ENCODE results near the gene ACYP2. TPM values are rescaled to one million over a fixed set of nuclear protein-coding genes. Genes with fewer than 3 reads are reported as not detected.
"Not testable (repeated sequence)": the region's sequence is repeated elsewhere in the genome, so short reads cannot be mapped to it uniquely, and the experiment has no call there.

ACYP2 gene
- total and polyA plus RNA-seq, 2 experiments from 2014 or later = 16.6 to 41.6 TPM

- H3K4me1 ChIP-seq (ENCODE audit: insufficient read depth) = peaks cover 6% of the 10 kb centered on the region
- H4K20me1 ChIP-seq (ENCODE audit: insufficient read depth) = no peaks in the 10 kb centered on the region
- DNase-seq = no peak
- no peaks in the 10 kb centered on the region for H3K9me2 ChIP-seq (ENCODE audit: insufficient read depth)
- 38 to 41% methylated on average over 3 of the region's 3 CpGs for WGBS, 2 experiments (ENCODE audit: low coverage in 1 of 2, low lambda C conversion rate in 2 of 2, missing lambda C conversion rate in 2 of 2)
- in situ Hi-C loops (cut with MboI) = loop anchor here (10.0 to 25.0 kb wide), 2 partner anchors 590 to 1072 kb away; no protein-coding TSS in a partner anchor
- TF ChIP-seq EZH2phosphoT487 (IDR thresholded peaks at IDR 0.05; ENCODE audit: insufficient read depth, low read depth) (no peak), EZH2 (IDR thresholded peaks at IDR 0.05; ENCODE audit: insufficient read depth, poor library complexity, severe bottlenecking) (no peak)
- no peaks in the 10 kb centered on the region for H3K36me3 ChIP-seq (ENCODE audit: low read depth)
- peaks cover 20% of the 10 kb centered on the region; the same call in 1 of the 2 replicates for H3K79me2 ChIP-seq (ENCODE audit: insufficient read depth)
- H3F3A ChIP-seq (ENCODE audit: insufficient read depth) = peaks cover 7% of the 10 kb centered on the region; the same call in 1 of the 2 replicates
- peak overlapping the region; percentile 96 for H2AFZ ChIP-seq
- H3K4me3 ChIP-seq = peak overlapping the region; percentile 89
- peak overlapping the region; percentile 99 for H3K9ac ChIP-seq
- no peaks in the 10 kb centered on the region for H3K27me3 ChIP-seq (replicated peaks; ENCODE audit: insufficient read depth)
- no peaks in the 10 kb centered on the region for H3K9me3 ChIP-seq (ENCODE audit: low read depth)
- H3K4me2 ChIP-seq (ENCODE audit: unreplicated experiment) = peak overlapping the region; percentile 87
- H3K27ac ChIP-seq = peak overlapping the region; percentile 99
Observed at GRCh38 chr2:54114936-54115283, 505 bp upstream of the ACYP2 start.

- DNase-seq; H4K20me1 ChIP-seq (ENCODE audit: insufficient read depth); H2AFZ ChIP-seq; H3K27me3 ChIP-seq (replicated peaks; ENCODE audit: insufficient read depth); H3K4me1 ChIP-seq (ENCODE audit: insufficient read depth); H3K9ac ChIP-seq; H3K36me3 ChIP-seq (ENCODE audit: low read depth); H3K9me3 ChIP-seq (ENCODE audit: low read depth); H3K9me2 ChIP-seq (ENCODE audit: insufficient read depth); H3K27ac ChIP-seq: not testable (repeated sequence)
- Histone ChIP-seq H3K4me2 (ENCODE audit: unreplicated experiment) (peak overlapping the region; percentile 87), H3K79me2 (ENCODE audit: insufficient read depth) (peaks cover 24% of the 10 kb centered on the region), H3K4me3 (peak overlapping the region; percentile 89), H3F3A (ENCODE audit: insufficient read depth) (peaks cover 11% of the 10 kb centered on the region)
- in situ Hi-C loops (cut with MboI) = loop anchor here (10.0 to 25.0 kb wide), 2 partner anchors 588 to 1071 kb away; no protein-coding TSS in a partner anchor
- WGBS, 2 experiments (ENCODE audit: low coverage in 1 of 2, low lambda C conversion rate in 2 of 2, missing lambda C conversion rate in 2 of 2) = 97 to 98% methylated on average over 10 of the region's 10 CpGs
Observed at GRCh38 chr2:54116598-54116997, 1.2 kb downstream of the ACYP2 start.

GRCh38 chr2:54120950-54121349 lies 5.5 kb downstream of the ACYP2 start:
- H3K9me2 ChIP-seq (ENCODE audit: insufficient read depth) = no peaks in the 10 kb centered on the region
- no peak overlapping the region for H2AFZ ChIP-seq
- no peaks in the 10 kb centered on the region for H3K27me3 ChIP-seq (replicated peaks; ENCODE audit: insufficient read depth)
- H3F3A ChIP-seq (ENCODE audit: insufficient read depth) = peaks cover 27% of the 10 kb centered on the region; the same call in 1 of the 2 replicates
- in situ Hi-C loops (cut with MboI) = loop anchor here (25.0 kb wide), 1 partner anchor 1066 kb away; no protein-coding TSS in a partner anchor
- H3K4me1 ChIP-seq (ENCODE audit: insufficient read depth) = peaks cover 22% of the 10 kb centered on the region
- no peaks in the 10 kb centered on the region for H3K9me3 ChIP-seq (ENCODE audit: low read depth)
- DNase-seq = no peak
- H3K27ac ChIP-seq = no peak overlapping the region
- no peaks in the 10 kb centered on the region for H3K36me3 ChIP-seq (ENCODE audit: low read depth)
- H3K4me2 ChIP-seq (ENCODE audit: unreplicated experiment) = no peak overlapping the region
- H3K79me2 ChIP-seq (ENCODE audit: insufficient read depth) = peaks cover 14% of the 10 kb centered on the region; the same call in 1 of the 2 replicates
- no peak overlapping the region for H3K4me3 ChIP-seq
- no peaks in the 10 kb centered on the region for H4K20me1 ChIP-seq (ENCODE audit: insufficient read depth)
- H3K9ac ChIP-seq = no peak overlapping the region
- no peak for TF ChIP-seq EZH2phosphoT487 (IDR thresholded peaks at IDR 0.05; ENCODE audit: insufficient read depth, low read depth)
- 96 to 98% methylated on average over 8 of the region's 8 CpGs for WGBS, 2 experiments (ENCODE audit: low coverage in 1 of 2, low lambda C conversion rate in 2 of 2, missing lambda C conversion rate in 2 of 2)

GRCh38 chr2:54122171-54122935 lies 6.9 kb downstream of the ACYP2 start:
- peak overlapping the region; percentile 84 for H3K4me2 ChIP-seq (ENCODE audit: unreplicated experiment)
- peaks cover 4% of the 10 kb centered on the region; the same call in 1 of the 2 replicates for H3K79me2 ChIP-seq (ENCODE audit: insufficient read depth)
- H3K4me3 ChIP-seq = peak overlapping the region; percentile 63
- H3K27me3 ChIP-seq (replicated peaks; ENCODE audit: insufficient read depth) = no peaks in the 10 kb centered on the region
- in situ Hi-C loops (cut with MboI) = loop anchor here (25.0 kb wide), 1 partner anchor 1065 kb away; no protein-coding TSS in a partner anchor
- H4K20me1 ChIP-seq (ENCODE audit: insufficient read depth) = no peaks in the 10 kb centered on the region
- H3K9ac ChIP-seq = 0 out of 2 replicates have a peak overlapping the region, but pooled peaks have one; percentile 0
- no peaks in the 10 kb centered on the region for H3K36me3 ChIP-seq (ENCODE audit: low read depth)
- H3K27ac ChIP-seq = peak overlapping the region; percentile 53
- H3K9me2 ChIP-seq (ENCODE audit: insufficient read depth) = no peaks in the 10 kb centered on the region
- 96% methylated on average over 3 of the region's 3 CpGs for WGBS, 2 experiments (ENCODE audit: low coverage in 1 of 2, low lambda C conversion rate in 2 of 2, missing lambda C conversion rate in 2 of 2)
- TF ChIP-seq EZH2phosphoT487 (IDR thresholded peaks at IDR 0.05; ENCODE audit: insufficient read depth, low read depth) (no peak), EZH2 (IDR thresholded peaks at IDR 0.05; ENCODE audit: insufficient read depth, poor library complexity, severe bottlenecking) (no peak)
- H2AFZ ChIP-seq = peak overlapping the region; percentile 75
- DNase-seq = peak; percentile 35
- no peaks in the 10 kb centered on the region for H3K9me3 ChIP-seq (ENCODE audit: low read depth)
- H3F3A ChIP-seq (ENCODE audit: insufficient read depth) = peaks cover 27% of the 10 kb centered on the region; the same call in 1 of the 2 replicates
- peaks cover 22% of the 10 kb centered on the region for H3K4me1 ChIP-seq (ENCODE audit: insufficient read depth)

Measured in GM23248 (cell line).